Activated CD8-positive, alpha-beta memory T cell treated with anti-CD3 and anti-CD28 coated beads, Interleukin-2, amount 50 U/mL, for 24 hours (primary cell): ENCODE data around the gene LAMB4.

Experiments
- DNase-seq: peaks from one replicate; pipeline ENCODE4 v3.0.0-alpha.2; 2020; ENCODE audit errors: extremely low read depth

The LAMB4 gene

DNA sequence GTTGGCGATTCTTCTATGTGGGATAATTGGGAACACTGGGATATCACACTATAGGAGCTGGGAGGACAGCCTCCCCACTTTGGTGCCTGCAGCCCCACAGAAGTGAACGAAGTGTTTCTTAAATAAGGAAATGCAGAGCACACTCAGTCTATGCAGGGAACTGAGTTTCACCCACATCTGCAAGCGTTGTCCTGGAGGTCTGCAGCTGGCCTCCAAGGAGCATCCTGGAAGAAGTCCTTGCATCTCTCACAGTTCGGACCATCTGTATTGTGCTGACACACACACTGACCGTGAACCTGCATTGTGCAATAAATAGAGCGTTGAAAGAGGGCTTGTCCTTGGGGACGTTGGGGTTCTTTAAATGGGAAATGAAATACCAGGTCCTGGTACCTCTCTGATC is 25.8 kb downstream of the LAMB4 start:
- no peak for DNase-seq

DNA sequence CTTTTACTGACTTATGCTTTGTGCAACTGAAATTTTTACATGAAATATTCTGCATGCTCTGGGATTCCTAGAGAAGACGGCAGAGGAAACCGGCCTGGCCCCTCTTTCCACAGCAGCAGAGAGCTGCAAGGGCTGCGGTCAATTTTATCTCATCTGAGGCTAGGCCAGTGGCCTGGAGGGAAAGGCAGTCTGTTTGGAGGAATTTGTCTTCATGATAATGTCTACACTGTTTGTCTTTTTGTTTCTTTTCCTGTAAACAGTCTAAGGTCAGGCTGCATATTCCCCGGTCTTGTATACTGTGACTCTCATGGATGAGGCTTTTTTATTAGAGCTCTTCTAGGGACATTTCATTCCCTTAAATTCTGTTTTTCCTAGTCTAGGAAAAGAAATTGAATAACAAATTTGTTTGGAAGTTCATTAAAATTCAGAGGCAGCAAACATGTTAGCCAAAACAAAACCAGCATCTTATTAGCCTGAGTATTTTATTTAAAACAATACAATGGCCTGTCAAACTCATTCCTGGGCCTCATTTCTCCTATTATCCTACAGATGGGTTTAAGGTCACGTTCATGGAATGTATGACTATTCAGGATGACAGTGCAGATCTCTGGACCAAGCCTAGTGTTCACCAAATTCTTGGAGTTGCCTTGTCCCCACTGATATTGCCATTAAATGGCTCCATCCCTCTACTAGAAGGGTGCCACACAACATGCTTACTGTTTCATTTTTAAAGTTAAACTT is 26.4 kb downstream of the LAMB4 start:
- DNase-seq = no peak

DNA sequence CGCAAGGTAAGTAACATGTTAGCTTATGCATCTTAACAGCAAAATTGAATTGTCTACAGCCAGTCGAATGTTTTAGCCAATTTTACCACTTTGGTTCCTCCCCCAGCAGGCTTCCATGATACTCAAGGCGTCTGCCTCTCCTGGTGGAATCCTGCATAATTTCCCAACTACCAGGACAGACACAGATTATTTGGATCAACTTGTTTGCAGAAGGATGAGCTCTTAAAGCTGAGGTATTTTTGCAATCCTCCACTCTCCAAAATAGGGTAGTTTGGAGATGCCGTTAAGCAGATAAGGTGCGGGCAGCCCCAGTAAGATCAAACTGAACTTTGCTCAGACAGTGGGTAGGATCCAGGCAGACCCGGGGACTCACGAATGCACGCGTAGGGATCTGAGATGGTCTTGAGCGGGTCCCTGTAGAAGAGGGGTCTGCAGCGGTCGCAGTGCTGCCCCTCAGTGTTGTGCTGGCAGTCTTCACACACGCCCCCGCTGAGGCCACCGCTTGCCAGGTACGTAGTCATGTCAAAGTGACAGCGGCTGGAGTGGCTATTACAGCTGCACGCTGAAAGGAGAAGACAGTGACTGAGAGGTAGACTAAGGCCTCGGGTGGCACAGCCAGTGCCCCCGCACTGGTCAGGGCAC is 27.4 kb downstream of the LAMB4 start:
- no peak for DNase-seq

DNA sequence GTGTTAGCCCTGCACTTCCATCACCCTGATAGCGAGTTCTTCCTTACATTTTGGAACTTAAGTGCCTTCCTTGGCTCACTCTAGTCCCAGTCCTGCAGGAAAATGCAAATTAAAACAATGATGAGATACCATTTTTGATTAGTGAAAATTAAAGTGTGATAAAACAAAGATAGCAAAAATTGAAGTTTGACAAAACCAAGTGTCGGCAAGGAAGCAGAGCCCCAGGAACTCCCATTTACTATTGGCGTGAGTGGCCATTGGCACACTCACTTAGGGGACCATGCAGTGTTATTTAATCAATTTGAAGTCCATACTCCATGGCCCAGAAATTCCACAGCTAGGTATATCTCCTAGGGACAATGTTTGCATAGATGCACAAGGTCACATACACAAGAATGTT is 28.4 kb downstream of the LAMB4 start:
- no peak for DNase-seq

DNA sequence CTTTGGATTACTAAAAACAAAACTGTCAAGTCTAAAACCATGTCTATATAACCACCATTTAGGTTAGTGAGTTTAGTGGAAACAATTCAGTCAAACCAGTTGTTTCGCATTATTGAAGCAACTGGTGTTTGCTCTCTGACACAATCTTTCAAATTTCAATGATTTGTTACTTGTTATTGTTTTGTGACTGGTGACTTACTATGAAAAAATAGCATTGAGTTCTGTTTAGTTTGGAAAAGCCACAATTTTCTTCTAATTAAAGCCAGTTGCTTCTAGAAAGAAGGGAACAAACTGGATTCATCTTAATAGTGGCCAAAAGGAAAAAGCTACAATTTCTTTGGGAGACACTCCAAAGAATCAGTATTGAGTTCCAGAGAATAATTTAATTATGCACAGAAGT is 30.4 kb downstream of the LAMB4 start:
- no peak for DNase-seq

DNA sequence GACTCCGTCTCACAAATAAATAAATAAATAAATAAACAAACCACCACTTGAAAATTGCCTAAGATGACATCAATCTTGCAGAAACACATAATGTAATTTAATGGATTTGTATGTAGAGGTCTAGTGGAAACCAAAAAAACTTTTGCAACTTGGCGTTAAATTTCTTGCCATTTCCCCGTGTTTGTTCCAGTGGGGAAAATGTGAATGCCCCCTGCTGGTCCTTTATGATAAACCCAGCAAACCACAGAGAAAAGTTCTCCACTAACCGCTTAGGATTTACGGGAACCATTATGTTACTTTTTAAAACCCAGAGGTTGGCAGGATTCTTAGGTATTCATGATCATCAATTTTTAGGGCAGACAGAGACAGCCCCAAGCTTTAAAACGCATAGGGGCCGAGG is 32.5 kb downstream of the LAMB4 start:
- no peak for DNase-seq

DNA sequence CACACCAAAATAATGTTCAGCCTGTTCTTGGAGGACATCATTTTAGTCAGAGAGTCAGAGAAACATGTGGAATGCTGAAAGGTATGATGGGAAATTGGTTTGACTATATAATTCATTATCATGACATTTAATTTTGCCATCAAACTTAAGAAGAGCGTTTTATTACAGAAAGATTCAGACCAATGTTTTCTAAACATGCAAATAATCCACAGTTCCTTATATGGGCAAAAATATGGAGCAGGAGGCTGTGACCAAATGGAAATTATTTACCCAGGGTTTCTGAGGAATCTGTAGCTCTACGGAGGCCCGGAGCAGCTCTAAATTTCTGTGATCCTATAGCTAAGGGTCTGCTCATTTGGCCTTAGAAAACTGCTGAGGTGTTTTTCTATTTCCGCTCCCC is 33.2 kb downstream of the LAMB4 start:
- DNase-seq = no peak

DNA sequence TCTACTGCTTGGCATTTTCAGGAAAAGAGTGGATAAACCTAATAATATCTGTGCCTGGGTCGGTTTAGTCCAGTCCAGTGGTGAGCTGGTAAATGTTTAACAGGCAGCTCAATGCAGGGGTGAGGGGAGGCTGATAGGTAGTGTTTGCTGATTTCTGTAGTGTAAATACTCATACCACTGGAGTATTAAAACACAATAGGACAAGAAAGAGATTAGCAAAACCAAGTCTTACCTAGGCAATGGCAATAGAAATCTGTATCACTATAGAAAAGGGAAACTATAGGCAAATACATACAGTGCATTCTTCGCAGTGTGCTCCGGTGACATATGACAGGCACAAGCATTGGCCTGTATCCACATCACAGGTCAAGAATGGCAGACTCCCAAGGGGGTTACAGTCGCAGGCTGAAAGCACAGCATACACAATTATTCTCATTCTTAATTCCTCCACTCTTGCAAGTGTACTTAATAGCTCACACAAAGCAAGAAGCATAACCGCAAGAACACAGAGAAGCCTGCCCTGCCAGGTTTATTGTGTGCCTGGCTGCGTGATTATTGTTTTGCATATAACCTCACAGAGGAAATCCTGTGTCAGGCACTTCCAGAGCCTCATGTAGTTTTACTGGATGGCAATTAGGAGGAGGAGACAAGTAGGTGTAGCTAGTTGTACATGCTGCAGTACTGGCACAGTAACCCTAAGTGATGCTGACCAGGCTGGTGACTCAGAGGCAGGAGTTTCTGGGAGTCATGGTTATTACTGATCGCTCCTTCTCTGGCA is 35.0 kb downstream of the LAMB4 start:
- DNase-seq = no peak

DNA sequence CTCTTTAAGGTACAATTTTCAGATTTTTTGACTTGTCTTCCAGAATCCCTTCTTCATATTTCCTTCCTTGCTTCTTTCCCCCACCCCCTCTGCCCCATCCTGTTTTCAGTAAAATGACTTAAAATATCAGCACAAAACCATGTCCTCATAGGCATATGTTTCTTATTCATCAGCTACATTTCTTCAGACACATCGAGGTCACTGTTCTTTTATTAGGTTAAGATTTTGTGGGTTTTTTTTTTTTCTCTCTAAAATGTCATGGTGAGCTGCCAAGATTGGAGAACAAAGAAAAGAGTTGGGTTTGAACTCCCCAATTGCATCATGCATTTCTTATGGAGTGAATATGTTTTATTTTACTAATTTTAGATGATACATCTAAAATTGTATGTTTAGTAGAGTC is 35.8 kb downstream of the LAMB4 start:
- no peak for DNase-seq

DNA sequence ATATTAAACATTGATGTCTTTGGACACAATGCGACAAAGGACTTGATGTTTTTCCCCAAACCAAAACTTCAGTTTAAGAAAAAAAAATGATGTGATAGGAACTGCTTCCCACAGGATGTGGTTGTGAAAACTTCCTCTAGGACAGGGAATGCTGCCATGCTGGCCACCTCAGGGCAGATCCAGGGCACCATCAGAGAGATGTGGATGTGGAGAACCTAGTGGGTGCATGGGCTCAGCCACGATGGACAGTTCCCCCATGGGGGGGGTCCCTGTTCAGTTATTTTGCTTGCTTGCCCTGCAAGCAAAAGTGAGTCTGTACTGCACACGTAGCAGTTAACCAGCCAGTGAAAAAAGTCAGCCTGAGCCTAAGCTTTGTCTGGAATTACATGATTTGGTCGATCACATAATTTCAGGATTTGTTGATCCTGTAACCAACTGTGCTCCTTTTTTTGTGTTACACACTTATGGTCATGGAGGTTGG is 36.3 kb downstream of the LAMB4 start:
- DNase-seq = no peak

DNA sequence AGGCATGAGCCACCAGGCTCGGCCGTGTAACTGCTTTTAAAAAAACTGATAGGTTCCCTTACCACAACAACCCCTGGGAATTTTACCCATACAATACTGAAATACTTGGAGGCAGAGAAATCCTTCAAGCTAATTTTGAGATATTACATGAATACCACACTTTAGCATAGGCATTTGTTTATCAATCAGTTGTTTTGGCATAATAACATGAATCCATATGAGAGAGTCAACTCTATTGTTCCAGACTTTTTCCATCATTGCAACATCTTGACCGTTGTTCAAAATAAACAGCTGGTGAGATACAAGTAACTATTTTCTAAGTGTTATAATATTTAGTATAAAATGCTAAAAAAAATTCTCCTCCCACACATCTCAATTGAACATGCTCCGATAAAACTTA is 36.8 kb downstream of the LAMB4 start:
- DNase-seq = no peak

DNA sequence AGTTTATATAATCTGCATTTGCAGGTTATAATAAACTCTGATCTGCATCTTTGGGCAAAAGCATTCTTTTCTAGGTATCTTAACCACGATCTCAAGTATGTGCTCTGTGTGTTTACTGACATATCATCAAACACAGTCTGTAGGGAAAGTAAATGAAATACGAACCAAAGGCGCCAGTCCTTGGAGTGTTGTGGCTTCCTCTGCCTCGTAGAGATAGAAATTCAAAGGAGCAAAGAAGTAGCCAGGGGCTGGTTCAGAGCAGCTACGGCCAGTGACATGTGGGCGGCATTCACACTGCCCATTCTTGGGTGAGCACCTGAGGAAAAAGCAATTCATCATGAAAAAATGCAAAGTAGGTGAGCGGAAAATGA is 38.7 kb downstream of the LAMB4 start:
- no peak for DNase-seq

DNA sequence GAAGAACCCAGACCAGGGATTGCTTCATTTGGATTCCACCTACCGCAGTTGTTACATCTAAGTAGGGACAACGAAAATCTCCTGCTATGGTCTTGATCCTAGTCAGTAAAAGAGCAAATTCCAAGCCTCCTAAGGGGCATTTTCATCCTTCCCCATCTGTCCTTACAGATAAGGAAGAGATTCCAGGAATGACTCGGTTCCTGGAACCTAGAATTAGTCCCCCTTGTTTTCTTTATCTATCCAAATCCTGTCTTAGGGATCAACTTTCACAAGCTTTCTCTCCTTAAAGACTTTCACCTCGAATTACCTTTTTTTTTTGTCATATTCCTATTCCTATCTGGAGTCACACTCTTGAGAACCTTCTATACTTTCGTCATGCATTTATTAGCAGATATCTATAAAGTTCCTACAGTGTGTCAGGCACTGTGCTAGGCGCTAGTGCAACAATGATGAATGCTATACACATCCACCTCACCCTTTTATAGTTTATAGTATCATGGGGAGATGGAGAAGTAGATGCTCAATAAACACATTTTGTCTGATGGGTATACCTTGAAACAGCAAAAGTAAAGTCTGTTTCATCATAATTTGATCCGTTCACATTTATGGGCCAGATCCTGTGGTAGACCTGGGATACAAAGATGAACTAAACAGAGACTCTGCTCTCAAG is 39.2 kb downstream of the LAMB4 start:
- DNase-seq = no peak

DNA sequence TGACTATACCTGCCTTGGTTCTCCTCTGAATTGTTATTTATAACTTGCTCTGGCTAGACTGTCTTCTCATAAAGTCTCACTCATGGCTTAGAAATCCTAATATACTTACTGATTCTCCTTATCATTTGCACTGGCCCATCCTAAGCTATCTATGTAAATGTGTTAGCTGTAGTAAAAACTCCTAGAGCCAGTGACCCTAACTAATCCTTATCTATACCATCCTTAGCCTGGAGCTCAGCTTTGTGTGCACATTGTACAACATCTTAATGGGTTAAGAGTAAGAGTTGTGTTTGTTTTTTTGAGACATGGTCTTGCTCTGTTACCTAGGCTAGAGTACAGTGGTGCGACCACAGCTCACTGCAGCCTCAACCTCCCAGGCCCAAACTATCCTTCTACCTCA is 40.8 kb downstream of the LAMB4 start:
- no peak for DNase-seq

DNA sequence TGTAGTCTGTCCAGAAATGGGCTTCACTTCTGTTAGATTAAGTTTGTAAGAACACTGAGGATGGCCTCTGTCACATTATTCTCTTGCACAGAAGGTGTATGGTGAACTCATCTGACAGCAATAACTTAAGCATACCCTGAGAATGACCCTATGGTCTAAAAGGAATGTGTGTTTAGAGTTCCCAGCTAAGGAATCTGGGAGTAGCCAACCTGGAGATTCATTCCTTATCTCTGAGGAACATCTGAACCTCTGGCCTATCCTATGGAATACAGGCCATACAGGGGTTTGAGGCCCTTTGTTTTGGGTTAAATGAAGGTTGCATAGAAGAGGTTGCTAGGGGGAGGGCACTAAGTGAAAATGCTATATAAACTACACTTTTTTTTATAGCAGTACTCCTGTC is 41.4 kb downstream of the LAMB4 start:
- DNase-seq = no peak

DNA sequence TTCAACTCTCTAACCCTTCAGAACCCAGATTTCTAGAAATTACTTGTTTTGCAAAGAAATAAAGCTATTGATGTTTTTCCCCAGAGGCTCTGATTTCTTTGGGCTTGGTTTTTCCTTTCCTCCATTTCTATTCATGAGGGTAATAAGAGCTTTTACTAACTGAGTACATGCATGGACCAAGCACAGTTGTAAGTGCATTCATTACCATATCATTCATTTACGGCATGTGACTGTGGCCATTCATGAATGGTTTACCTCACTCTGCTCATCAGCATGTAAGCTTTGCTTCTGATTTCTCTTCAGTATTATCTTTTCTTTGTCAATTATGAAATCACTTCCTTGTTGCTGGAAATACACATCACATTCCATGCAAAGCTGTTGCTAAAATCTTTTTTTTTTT is 42.4 kb downstream of the LAMB4 start:
- DNase-seq = no peak

DNA sequence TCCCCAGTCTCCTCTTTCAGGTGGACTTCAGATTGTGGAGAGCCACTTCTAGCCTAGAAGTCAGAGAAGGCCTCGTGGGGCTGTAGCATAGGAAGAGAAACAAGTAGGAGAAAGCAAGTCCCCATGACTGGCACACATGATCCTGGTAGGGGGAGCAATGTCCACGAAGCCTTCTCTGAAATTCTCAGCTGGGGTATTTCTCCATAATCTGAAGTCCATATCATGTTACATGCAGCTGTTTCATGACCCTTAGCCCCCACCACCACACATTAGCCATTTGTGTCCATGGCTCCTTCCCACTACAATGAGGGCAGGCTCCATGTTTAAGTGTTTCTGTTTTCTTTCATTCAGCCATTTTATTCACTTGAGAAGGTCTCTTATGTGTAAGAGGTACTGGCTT is 43.2 kb downstream of the LAMB4 start:
- DNase-seq = no peak

DNA sequence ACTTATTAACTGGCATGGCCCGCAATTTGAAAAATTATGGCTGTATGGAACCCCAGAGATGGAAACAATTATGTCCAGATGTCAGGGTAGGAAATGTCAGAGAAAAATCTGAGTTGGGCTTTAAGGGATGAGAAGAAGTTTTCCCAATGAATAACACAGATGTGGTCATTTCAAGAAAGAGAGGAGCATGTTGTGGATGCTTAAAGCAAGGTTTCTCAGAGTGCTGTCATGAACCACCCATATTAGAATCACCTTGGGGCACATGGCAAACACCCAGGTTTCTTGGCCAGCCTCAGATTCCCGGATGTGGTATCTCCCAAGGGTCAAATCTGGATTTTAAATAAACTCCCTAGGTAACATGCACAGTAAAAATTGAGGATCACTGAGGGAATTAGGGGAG is 43.6 kb downstream of the LAMB4 start:
- no peak for DNase-seq

DNA sequence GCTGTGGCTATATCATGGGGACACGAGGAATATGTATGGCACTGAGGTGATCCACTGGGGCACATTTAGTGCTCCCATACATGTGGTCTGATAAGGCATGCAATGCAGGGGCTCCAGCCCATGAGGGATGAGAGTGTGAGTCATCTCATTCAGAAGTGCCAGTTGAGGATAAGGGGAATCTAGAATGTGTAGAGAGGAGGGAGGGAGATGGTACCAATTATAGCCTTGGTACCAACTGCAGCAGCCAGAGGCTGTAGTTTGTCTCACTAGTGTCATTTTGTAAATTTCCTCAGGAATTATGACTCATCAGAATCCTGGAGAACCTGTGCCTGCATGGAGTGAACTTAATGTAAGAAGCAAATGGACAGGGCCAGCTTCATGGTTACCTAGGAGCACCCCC is 46.2 kb downstream of the LAMB4 start:
- no peak for DNase-seq

DNA sequence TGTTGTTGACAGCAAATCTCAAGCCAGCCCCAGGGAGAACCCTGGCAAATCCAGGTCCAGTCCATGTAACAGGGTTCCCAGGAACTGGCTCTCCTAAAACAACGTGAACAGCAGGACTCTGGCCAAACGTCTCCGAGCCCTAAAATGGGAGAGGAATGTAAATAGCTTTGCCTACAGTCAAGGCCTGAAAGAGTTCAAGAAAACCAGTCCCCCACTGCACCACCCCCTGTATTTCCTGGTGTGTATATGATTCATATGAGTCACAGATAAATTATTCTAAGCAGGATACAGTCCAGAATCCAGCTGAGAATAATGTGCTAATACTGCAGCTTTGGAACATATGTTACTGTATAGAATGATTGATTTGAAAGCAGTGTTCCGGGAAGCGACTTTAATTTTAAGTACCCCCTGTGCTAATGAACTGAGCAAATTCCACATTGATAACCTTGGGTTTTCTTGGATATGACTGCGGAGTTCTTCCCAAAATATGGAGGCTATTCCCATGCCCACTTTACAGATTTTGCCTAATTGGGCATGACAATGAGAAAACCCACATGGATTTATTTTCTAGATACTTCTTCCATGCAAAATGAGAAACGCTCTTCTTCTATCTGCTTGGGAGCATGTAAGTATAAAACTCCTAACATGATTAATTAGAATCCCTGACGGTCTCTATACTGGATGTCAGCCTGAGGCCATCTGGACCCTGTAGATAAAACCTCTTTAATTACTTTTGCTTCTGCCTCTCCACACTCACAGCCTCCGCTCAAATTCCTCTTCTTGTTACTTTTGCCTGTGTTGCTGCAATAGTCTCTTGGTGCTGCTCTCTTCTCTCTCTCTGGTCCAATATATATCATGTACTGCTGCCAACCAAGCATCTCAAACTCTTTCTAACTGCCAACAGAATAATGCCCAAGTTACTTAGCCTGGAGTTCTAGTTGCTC is 50.2 kb downstream of the LAMB4 start:
- no peak for DNase-seq

DNA sequence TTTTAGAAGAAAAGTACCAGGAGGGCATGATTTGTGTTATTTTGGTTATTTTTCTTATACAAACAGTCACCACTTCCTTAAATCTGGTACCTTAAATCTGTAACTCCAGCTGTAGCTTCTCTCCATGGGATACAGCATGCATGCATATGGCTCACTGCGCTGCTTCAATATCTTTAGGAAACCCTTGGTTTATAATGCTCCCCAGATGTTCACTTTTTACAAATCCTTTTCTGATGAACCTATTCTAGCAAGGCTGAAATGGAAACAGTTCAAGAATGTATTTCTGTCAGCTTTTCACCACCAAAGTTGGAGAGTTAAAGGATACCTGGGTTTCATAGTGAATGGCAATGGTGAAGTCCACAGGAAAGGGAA is 50.9 kb downstream of the LAMB4 start:
- DNase-seq = no peak
